ENCODE results near the gene ZGPAT.

Gene ZGPAT

GRCh38 chr20:63743210-63743970 lies 35.6 kb downstream of the ZGPAT start:
- Mint-ChIP-seq H3K4me3 (no peak overlapping the region), H3K9me3 (no peaks in the 10 kb centered on the region), H3K27ac (no peak overlapping the region), H3K4me1 (no peaks in the 10 kb centered on the region), H3K27me3 (peaks cover 1% of the 10 kb centered on the region), H3K36me3 (no peaks in the 10 kb centered on the region)
- ATAC-seq (ENCODE audit: low read depth) (no peak), DNase-seq (ENCODE audit: low spot score in 2 of 2) (no peak)

DNA sequence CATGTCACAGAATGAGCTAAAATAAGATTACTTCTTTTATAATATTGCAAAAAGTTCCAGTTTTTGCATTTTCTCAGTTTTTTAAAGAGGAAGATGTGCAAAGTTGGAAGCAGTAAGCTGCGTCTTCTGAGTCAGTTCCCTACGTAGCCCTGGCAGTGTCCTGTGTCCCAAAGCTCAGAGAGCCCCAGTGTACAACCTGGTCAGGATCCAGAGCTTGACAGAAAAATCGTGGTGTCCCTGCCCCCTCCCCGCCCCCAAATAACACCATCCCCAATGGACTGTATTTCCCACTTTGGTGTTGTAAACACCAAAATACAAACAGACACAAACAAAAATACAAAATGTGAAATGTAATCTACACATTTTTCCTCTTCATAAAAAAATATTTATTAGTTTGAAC lies 36.3 kb downstream of the ZGPAT start:
- Mint-ChIP-seq H3K4me3 (no peak overlapping the region), H3K27ac (no peak overlapping the region), H3K36me3 (no peaks in the 10 kb centered on the region), H3K4me1 (no peaks in the 10 kb centered on the region), H3K9me3 (no peaks in the 10 kb centered on the region), H3K27me3 (peaks cover 1% of the 10 kb centered on the region)
- no peak for DNase-seq (ENCODE audit: low spot score in 2 of 2)
- ATAC-seq (ENCODE audit: low read depth) = no peak

DNA sequence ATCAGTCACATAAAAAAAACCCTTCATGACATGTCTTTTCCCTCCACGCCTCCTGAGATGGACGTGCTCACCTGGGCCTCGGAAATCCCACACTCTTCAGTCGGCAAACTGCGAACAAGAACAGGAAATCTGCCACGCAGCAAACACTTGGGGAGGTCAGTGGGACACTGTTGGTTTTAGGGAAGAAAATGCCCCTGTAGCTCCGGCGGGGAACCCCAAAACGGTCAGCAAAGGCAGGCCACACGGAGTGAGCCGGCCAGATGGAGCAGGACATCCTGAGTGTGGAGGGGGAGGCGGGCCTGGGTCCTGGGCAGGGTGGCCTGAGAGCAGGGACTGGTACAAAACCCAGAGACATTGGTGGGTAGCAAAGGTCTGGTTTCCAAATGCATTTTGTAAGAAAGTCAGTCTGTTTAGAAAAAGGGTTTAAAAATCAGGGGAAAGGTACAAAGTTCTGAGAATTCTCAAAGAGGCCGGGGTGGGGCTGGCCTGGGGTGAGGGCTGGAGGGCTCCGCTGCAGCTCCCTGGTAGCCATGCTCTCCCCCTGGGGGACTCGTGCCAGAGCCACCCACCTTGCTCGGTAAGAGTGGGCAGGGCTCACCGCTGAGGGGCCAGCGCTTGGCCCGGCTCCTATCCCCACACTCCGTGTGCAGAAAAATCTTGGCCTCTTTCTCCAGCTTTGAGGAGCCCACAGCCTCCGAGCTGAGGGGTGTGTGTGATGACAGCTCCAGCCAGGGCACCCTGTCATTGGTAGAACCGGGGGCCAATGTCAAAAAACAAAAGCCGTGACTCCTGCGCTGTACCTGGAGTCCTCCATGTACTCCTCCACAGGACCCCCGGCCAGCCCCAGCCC lies 37.0 kb downstream of the ZGPAT start:
- H3K4me3 Mint-ChIP-seq = no peak overlapping the region
- DNase-seq (ENCODE audit: low spot score in 2 of 2) (no peak), ATAC-seq (ENCODE audit: low read depth) (no peak)
- no peaks in the 10 kb centered on the region for H3K4me1 Mint-ChIP-seq
- H3K9me3 Mint-ChIP-seq = no peaks in the 10 kb centered on the region
- peaks cover 1% of the 10 kb centered on the region for H3K27me3 Mint-ChIP-seq
- no peaks in the 10 kb centered on the region for H3K36me3 Mint-ChIP-seq
- no peak overlapping the region for H3K27ac Mint-ChIP-seq

- ATAC-seq (ENCODE audit: low read depth) (no peak), DNase-seq (ENCODE audit: low spot score in 2 of 2) (no peak)
- peaks cover 1% of the 10 kb centered on the region for H3K27me3 Mint-ChIP-seq
- H3K4me1 Mint-ChIP-seq = no peaks in the 10 kb centered on the region
- H3K27ac Mint-ChIP-seq = no peak overlapping the region
- no peak overlapping the region for H3K4me3 Mint-ChIP-seq
- no peaks in the 10 kb centered on the region for H3K36me3 Mint-ChIP-seq
- no peaks in the 10 kb centered on the region for H3K9me3 Mint-ChIP-seq
Observed at GRCh38 chr20:63745424-63745805, 37.6 kb downstream of the ZGPAT start.

DNA sequence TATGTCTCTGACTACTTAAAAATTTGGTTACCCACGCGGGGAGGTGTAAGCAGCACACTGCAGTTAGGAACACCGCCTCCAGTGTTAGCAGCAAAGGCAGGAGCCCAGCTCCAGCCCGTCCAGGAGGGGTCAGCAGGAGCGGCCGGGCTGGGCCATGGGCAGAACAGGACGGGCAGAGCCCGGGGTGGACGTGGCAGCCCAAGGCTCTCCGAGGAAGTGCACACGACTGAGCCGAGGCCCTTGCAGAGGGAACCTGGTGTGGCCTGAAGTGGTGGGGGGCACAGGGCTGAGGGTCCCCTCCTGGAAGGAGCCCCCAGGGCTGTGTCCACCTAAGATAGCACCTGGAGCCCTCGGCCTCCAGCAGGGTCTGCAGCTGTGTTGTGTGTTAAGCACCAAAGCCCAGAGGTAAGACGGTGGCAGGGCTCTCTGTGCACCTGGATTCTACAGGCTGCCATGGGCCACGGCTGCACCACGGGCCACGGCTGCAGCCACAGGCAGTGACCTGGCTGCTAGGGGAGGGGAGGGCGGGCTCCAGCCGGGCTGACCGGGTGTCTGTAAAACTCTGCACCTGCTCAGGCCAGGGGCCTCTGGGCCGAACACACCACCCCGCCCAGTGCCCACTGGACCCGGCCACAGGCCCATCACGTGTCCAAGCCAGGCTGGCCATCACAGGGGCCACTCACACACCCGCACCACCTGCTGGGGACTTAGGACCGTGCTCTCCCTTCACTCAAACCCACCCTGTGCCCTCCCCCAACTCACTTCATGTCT lies 38.3 kb downstream of the ZGPAT start:
- H3K27ac Mint-ChIP-seq = no peak overlapping the region
- H3K4me1 Mint-ChIP-seq = no peaks in the 10 kb centered on the region
- DNase-seq (ENCODE audit: low spot score in 2 of 2) (no peak), ATAC-seq (ENCODE audit: low read depth) (no peak)
- no peaks in the 10 kb centered on the region for H3K36me3 Mint-ChIP-seq
- H3K4me3 Mint-ChIP-seq = no peak overlapping the region
- H3K27me3 Mint-ChIP-seq = peaks cover 1% of the 10 kb centered on the region
- no peaks in the 10 kb centered on the region for H3K9me3 Mint-ChIP-seq

DNA sequence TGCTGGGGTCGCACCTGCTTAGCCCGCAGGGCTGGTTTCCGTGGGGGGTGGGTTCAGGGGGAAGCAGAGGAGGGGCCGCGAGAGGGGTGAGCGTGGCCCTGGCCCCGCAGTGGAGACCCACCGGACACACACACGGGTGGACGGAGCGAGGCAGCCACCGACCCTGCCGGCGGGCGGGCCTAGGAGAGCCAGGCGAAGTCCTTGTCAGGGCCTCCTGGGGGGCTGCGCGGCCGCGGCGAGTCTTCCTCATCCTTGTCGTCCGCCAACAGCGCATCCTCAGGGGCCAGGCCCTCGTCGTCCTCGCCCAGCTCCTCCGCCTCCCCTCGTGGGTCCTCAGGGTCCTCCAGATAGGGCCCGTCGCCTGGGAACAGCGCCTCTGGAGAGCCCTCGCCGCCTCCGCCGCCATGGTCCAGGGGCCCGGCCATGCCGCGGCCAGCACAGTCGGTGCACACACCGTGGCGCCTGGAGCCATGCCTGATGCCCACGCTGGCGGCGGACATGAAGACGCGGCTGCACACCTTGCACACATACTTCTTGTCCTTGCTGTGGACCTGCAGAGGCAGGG lies 39.0 kb downstream of the ZGPAT start:
- Mint-ChIP-seq H3K36me3 (no peaks in the 10 kb centered on the region), H3K27ac (no peak overlapping the region), H3K27me3 (peaks cover 1% of the 10 kb centered on the region), H3K4me1 (no peaks in the 10 kb centered on the region), H3K9me3 (no peaks in the 10 kb centered on the region), H3K4me3 (no peak overlapping the region)
- ATAC-seq (ENCODE audit: low read depth) (no peak), DNase-seq (ENCODE audit: low spot score in 2 of 2) (no peak)

- no peak overlapping the region for H3K4me3 Mint-ChIP-seq
- DNase-seq (ENCODE audit: low spot score in 2 of 2) (no peak), ATAC-seq (ENCODE audit: low read depth) (no peak)
- peaks cover 1% of the 10 kb centered on the region for H3K27me3 Mint-ChIP-seq
- no peak overlapping the region for H3K27ac Mint-ChIP-seq
- no peaks in the 10 kb centered on the region for H3K4me1 Mint-ChIP-seq
- H3K9me3 Mint-ChIP-seq = no peaks in the 10 kb centered on the region
- H3K36me3 Mint-ChIP-seq = no peaks in the 10 kb centered on the region
Observed at GRCh38 chr20:63747622-63748069, 39.8 kb downstream of the ZGPAT start.

GRCh38 chr20:63748070-63748933 lies 40.5 kb downstream of the ZGPAT start:
- no peak overlapping the region for H3K27ac Mint-ChIP-seq
- ATAC-seq (ENCODE audit: low read depth) (no peak), DNase-seq (ENCODE audit: low spot score in 2 of 2) (no peak)
- no peak overlapping the region for H3K4me3 Mint-ChIP-seq
- H3K27me3 Mint-ChIP-seq = peaks cover 1% of the 10 kb centered on the region
- no peaks in the 10 kb centered on the region for H3K4me1 Mint-ChIP-seq
- H3K9me3 Mint-ChIP-seq = no peaks in the 10 kb centered on the region
- H3K36me3 Mint-ChIP-seq = no peaks in the 10 kb centered on the region

GRCh38 chr20:63748934-63749270 lies 41.1 kb downstream of the ZGPAT start:
- no peak overlapping the region for H3K27ac Mint-ChIP-seq
- ATAC-seq (ENCODE audit: low read depth) = no peak

GRCh38 chr20:63749597-63750508 lies 42.0 kb downstream of the ZGPAT start:
- no peak overlapping the region for H3K27ac Mint-ChIP-seq
- no peaks in the 10 kb centered on the region for H3K36me3 Mint-ChIP-seq
- DNase-seq (ENCODE audit: low spot score in 2 of 2) (no peak), ATAC-seq (ENCODE audit: low read depth) (no peak)
- H3K4me3 Mint-ChIP-seq = no peak overlapping the region
- no peaks in the 10 kb centered on the region for H3K9me3 Mint-ChIP-seq
- H3K4me1 Mint-ChIP-seq = no peaks in the 10 kb centered on the region
- peaks cover 1% of the 10 kb centered on the region for H3K27me3 Mint-ChIP-seq

More at GRCh38 chr20:63748934-63749270, 41.1 kb downstream of the ZGPAT start:
- Mint-ChIP-seq H3K27me3 (peaks cover 1% of the 10 kb centered on the region), H3K4me1 (no peaks in the 10 kb centered on the region), H3K36me3 (no peaks in the 10 kb centered on the region), H3K4me3 (no peak overlapping the region), H3K9me3 (no peaks in the 10 kb centered on the region)
- no peak for DNase-seq (ENCODE audit: low spot score in 2 of 2)

DNA sequence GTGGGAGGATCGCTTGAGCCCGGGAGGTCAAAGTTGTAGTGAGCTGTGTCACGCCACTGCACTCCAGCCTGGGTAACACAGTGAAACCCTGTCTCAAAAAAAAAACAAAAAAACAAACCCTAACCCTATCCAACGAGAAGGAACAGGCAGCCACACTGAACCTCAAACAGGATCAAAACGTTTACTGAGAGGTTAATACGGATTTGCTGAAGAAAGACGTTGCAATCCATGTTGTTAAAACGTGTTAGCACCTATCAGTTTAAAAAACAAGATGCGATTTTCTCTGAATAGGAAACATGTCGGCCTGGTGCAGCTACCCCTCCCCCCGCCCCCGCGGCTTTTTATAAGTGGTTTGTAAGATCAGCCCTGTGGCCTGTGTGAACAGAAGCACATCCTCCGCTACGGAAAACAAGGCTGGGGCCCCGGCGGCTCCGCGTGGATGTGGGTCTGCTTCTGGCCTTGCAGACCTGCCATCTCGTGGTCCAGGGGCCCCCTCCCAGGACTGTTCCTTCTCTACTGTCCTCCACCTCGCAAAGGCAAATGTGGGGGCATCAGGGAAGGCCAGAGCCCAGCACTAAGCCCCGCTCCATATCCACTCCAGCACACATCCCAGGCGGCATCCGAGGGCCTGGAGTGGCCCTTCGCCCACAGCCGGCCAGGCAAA lies 43.1 kb downstream of the ZGPAT start:
- ATAC-seq (ENCODE audit: low read depth) (no peak), DNase-seq (ENCODE audit: low spot score in 2 of 2) (no peak)
- H3K9me3 Mint-ChIP-seq = no peaks in the 10 kb centered on the region
- no peaks in the 10 kb centered on the region for H3K4me1 Mint-ChIP-seq
- H3K27me3 Mint-ChIP-seq = peaks cover 2% of the 10 kb centered on the region
- H3K4me3 Mint-ChIP-seq = no peak overlapping the region
- no peaks in the 10 kb centered on the region for H3K36me3 Mint-ChIP-seq
- no peak overlapping the region for H3K27ac Mint-ChIP-seq

All from memory B cell (primary cell).